NOMO-1 (cell line): ENCODE measurements around the gene FBXL20.
"Not testable (repeated sequence)": the region's sequence is repeated elsewhere in the genome, so short reads cannot be mapped to it uniquely, and the experiment has no call there.

Experiments used
- DNase-seq, 2 experiments: peaks; one replicate each; lab custom pipeline; 2025; ENCODE audit not compliant: unreplicated experiment in 2 of 2; lab: John Stamatoyannopoulos, UW

FBXL20 gene

DNA sequence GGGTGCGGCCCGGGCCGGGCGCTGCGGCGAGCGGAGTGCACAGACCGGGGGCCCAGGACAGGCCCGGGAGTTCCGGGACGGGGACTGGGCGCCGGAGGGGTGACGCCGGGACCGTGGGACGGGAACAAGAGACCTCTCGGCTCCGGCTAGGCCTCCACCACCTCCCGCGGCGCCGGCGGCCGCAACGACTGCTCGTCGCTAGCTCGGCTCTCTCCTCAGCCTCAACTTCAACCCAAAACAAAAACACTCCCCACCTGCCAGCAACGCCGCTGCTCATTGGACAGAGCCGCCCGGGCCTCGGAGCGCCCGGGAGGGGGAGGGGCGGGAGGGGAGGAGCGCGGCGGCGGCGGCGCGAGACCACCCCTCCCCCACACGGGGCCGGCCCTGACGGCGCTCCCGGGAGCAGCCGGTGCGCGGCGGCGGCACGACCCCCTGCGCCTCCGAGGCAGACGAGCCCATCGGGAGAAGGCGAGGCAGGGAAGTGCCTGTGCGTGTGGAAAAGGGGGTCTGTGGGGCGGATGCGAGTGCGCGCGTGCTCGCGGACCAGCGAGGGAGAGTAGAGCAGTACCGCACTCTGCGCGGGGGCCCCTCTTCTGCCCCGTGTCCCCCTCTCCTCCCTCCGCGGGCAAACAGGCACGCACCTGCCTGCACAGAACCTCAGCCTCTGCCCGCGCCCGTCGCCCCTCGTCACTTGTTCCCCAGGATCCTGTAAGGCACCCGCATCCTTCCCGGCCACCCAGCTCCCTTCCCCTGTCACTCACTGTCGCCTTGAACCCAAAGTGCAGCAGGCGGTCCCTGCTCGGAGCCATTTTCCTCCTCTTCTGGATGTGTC is at the start of gene FBXL20:
Gene FBXL20, minus strand, starts transcription at position 215 of the 832 bp plus-strand sequence. CDS start 224 bp downstream, outside the sequence.
- DNase-seq: peak; percentile 75 to 86

DNA sequence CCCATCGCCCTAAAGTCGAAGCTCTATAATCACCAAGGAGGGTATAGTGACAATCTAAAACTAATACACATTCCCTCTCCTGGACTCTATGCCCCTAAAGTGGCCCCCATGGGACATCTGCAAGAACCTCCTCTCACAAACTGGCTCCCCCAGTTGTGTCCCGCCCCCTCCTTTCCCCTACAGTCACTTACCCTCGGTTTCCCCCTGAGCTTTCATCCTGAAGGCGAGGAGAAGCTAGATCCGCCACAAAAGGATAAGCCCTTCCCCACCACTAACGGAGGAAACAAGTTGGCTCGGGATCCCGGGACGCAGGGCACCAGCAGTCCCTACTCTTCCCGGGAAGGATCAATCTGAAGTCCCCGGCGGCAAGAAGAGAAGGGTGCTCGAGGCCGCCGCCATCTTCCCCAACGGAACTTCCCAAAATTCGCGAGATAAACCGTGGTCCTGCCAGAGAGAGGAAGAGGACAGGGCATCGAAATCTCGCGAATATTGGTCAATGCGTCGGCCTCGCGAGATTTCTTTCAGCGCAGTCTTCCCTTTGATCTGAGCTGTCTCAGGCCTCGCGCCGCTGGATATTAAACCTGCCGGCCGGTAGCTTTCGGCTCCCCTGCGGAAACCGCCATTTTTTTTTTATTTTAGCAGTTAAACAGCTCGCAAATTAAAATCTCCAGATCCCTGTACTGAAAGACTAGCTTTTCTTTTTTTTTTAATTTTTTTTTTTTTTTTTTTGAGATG is 49.6 kb upstream of the FBXL20 start, which contains the start of gene MED1:
Gene MED1, minus strand, starts transcription at position 417 of the 735 bp plus-strand sequence. Its CDS starts 201 bp downstream, at position 216.
- peak; percentile 96 to 97 for DNase-seq

DNA sequence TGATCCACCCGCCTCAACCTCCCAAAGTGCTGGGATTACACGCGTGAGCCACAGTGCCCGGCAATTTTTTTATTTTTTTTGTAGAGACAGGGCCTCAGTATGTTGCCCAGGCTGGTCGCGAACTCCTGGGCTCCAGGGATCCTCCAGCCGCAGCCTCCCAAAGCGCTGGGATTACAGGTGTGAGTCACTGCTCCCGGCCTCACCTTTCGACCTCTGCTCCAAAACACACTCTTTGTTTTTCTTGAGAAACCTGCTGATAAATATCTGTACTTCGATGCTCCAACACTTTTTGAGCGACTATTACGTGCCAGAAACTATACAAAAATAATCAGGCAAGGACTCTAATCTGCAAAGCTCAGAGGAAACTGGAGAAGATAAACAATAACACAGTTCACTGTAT is 48.6 kb upstream of the FBXL20 start:
- DNase-seq: no peak

- no peak for DNase-seq
These were observed 46.1 kb upstream of the FBXL20 start for GRCh38 chr17:39447561-39447960.

DNA sequence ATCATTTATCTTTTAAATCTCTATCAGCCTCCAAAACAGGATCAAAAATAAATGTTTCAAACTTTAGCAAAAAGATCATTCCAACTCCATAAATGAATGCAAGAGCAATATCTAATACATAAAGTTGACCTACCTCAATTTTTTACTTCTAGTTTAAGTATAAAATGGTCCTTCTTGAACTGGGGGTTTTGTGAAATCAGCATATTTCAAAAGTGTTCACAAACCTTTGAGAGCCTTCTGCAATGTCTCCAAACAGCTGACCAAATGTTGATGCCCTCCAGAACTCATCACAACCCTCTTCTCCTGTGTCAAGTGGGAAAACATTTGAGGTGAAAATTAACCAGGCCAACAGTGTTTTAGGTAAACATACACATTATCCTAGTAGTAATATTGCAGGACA is 41.9 kb upstream of the FBXL20 start:
- no peak for DNase-seq

- not testable (repeated sequence) for DNase-seq
These were observed 38.4 kb upstream of the FBXL20 start for GRCh38 chr17:39439868-39440267.

DNA sequence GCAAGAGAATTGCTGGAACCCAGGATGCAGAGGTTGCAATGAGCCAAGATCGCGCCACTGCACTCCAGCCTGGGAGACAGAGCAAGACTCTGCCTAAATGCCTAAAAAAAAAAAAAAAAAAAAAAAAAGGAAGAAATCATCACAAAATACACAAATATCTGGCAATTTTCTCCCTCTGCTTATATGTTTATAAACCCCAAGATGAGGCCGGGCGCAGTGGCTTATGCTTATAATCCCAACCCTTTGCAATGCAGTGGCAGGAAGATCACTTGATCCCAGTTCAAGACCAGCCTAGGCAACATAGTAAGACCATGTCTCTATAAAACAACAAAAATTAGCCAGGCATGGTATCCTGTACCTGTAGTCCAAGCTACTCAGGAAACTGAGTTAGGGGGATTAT is 28.2 kb upstream of the FBXL20 start:
- DNase-seq: no peak

GRCh38 chr17:39416141-39416540 is 14.7 kb upstream of the FBXL20 start:
- no peak for DNase-seq

DNA sequence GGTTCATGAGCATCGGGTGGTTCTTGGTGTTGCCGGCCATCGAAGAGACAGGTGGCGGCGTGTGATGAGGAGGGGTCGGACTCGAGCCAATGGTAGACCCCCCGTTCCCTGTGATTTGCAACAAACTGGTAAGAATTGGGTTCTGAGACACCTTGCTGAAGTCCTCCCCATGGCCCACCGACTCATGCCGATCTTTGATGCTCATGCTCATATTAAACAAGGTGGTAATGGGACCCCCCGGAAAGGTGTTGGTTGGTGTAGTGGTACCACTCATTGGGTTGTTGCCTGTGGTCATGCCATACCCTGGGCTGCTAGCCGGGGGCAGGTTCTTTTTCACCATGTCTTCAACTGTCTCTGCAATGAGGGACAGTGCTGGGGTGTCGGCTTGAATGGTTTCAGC is 8.9 kb upstream of the FBXL20 start:
- no peak for DNase-seq

- no peak for DNase-seq
These were observed 6.9 kb upstream of the FBXL20 start for GRCh38 chr17:39408360-39408759.

GRCh38 chr17:39406951-39407350 is 5.5 kb upstream of the FBXL20 start:
- DNase-seq: no peak

GRCh38 chr17:39405436-39405835 is 4.0 kb upstream of the FBXL20 start:
- DNase-seq: no peak

DNA sequence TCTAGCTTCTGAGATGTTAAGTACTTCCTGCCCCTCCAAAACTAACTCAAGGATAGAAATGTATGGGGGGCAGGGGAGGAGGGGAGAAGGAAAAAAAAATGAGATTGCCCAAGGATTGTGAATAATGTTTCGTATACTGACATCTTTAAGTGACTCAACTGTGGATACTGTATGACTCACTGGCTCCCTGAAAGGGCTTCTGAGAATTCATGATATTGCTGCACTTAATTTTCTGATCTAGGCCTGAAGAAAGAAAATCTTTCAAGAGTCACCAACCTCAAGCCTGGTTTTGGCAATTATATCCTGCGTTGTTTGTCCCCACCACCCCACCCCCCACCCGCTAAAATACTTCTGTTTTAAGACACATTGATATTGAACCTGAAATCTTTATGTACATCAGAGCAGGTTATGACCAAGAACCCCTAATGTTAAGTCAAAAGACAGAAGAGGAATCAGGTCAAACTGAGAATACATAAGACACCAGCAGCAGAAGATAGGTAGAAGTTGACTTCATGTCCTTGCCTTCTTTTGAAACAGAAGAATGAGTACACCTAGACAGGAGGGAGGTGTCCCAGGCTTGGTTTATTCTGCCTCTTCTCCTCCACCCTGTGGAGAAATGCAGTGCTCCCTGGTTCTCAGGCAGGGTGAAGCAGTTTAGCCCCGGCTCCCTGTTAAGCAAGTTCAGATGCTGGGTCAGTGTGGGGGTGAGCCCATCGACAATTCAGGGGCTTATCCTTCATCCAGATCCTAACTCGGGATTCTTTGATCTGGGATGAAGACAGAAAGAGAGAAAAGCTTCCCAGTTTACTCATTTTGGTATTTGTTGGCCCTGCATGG is 3.3 kb upstream of the FBXL20 start:
- DNase-seq: peak; percentile 44 to 75

- DNase-seq: peak in 1 of 2 experiments; percentile 8
These were observed 1.6 kb upstream of the FBXL20 start for GRCh38 chr17:39402890-39403605.

- DNase-seq: peak; percentile 88 to 91
These were observed 941 bp upstream of the FBXL20 start for GRCh38 chr17:39402244-39402889.

- DNase-seq: no peak
These were observed 647 bp downstream of the FBXL20 start for GRCh38 chr17:39400547-39401411.

DNA sequence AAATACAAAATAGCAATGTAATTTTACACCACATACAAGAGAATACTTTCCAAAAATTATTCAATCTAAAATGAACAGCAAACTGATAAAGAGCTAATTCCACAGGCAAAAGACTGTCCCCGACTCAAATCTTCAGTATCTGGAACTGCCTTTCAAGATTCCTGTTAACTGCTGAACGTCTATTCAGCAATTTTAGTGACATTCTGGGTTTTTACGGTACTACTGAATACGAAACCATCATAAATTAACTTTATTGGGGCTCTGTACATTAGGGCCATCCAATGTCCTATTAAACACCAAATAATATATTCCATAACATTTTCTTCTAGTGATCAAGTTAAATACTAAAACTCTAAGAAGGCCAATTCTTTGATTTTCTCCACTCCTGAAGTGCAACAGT is 1.6 kb downstream of the FBXL20 start:
- no peak for DNase-seq

GRCh38 chr17:39393736-39394135 is 7.7 kb downstream of the FBXL20 start:
- no peak for DNase-seq

- no peak for DNase-seq
These were observed 10.0 kb downstream of the FBXL20 start for GRCh38 chr17:39391448-39391847.
